ENCODE results near the gene SCD5. TPM values are rescaled to one million over a fixed set of nuclear protein-coding genes. Genes with fewer than 3 reads are reported as not detected.

Gene SCD5
- total and polyA plus RNA-seq, 2 of the 4 experiments (the other 2 are of a cell fraction) = 12.4 to 13.5 TPM

DNA sequence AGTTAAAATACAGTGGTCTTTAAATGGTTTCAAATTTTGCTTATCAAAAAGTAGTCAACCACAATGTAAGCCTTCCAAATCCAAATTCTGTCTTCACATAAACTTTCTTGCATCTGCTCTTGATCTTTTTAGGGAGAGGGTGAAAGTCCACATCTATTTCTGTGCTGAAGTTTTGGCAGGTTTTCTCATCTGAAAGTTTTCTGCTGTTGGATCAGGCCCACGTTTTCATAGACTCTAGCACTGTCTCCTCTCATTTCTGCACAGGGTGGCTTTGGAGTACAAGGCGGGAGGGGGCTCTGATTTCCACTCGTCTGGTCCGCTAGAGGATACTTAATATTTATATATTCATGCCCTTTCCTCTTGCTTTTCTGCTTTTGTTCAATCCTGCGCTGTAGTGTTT is 218.7 kb downstream of the SCD5 start:
- Histone ChIP-seq H2BK15ac (ENCODE audit: low read depth, low read length) (no peak overlapping the region), H3K27ac (ENCODE audit: insufficient read depth, low read length) (no peak overlapping the region), H3K4me3 (ENCODE audit: insufficient read depth, low read depth, low read length) (no peak overlapping the region), H4K91ac (ENCODE audit: insufficient read depth, low read depth, low read length) (no peak overlapping the region), H3K27me3 (ENCODE audit: control insufficient read depth, insufficient read depth, low read length) (peaks cover 10% of the 10 kb centered on the region), H3K4ac (ENCODE audit: low read depth, low read length) (no peak overlapping the region), H3K36me3 (ENCODE audit: control insufficient read depth, insufficient read depth, low read length) (no peaks in the 10 kb centered on the region), H3K9me1 (ENCODE audit: insufficient read depth, low read length) (no peaks in the 10 kb centered on the region), H4K8ac (ENCODE audit: low read depth in 2 of 2, low read length in 2 of 2) (no peak overlapping the region), H2AK9ac (replicated peaks; ENCODE audit: low read depth, low read length, poor library complexity) (no peak overlapping the region), H2BK5ac (ENCODE audit: low read depth, low read length, poor library complexity, severe bottlenecking) (no peak overlapping the region), H2BK120ac (ENCODE audit: low read depth, low read length) (no peak overlapping the region), H2BK20ac (ENCODE audit: low read depth, low read length) (no peak overlapping the region), H3K18ac (ENCODE audit: low read depth, low read length) (no peak overlapping the region), H3K23ac (ENCODE audit: low read depth, low read length) (no peak overlapping the region), H4K20me1 (ENCODE audit: insufficient read depth, low read length) (no peaks in the 10 kb centered on the region), H2AFZ (replicated peaks; ENCODE audit: low read length, poor library complexity) (no peak overlapping the region), H3K56ac (ENCODE audit: extremely low read depth, insufficient read depth, low read length) (no peak overlapping the region), H4K5ac (ENCODE audit: low read depth, low read length) (no peak overlapping the region), H3K4me1 (ENCODE audit: control insufficient read depth, insufficient read depth, low read length) (no peaks in the 10 kb centered on the region), H3K4me2 (ENCODE audit: low read depth, low read length) (no peak overlapping the region), H3K79me1 (ENCODE audit: low read depth in 1 of 2, low read length in 2 of 2) (no peaks in the 10 kb centered on the region), H3K9ac (ENCODE audit: low read depth, low read length) (no peak overlapping the region), H3K14ac (replicated peaks; ENCODE audit: low read depth, low read length) (no peak overlapping the region), H2AK5ac (ENCODE audit: low read depth, low read length) (no peak overlapping the region), H3K9me3 (ENCODE audit: control insufficient read depth, insufficient read depth, low read length) (peaks cover 2% of the 10 kb centered on the region; the same call in 1 of the 2 replicates)
- no TSS peak for BruUV-seq (replicated peaks)
- TF ChIP-seq, protein P1, sequence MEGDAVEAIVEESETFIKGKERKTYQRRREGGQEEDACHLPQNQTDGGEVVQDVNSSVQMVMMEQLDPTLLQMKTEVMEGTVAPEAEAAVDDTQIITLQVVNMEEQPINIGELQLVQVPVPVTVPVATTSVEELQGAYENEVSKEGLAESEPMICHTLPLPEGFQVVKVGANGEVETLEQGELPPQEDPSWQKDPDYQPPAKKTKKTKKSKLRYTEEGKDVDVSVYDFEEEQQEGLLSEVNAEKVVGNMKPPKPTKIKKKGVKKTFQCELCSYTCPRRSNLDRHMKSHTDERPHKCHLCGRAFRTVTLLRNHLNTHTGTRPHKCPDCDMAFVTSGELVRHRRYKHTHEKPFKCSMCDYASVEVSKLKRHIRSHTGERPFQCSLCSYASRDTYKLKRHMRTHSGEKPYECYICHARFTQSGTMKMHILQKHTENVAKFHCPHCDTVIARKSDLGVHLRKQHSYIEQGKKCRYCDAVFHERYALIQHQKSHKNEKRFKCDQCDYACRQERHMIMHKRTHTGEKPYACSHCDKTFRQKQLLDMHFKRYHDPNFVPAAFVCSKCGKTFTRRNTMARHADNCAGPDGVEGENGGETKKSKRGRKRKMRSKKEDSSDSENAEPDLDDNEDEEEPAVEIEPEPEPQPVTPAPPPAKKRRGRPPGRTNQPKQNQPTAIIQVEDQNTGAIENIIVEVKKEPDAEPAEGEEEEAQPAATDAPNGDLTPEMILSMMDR (conservative IDR thresholded peaks at IDR 0.05; ENCODE audit: low read depth, low read length) = no peak
- TF ChIP-seq MAFK (IDR thresholded peaks at IDR 0.05; ENCODE audit: low read depth, low read length) = no peak
- in situ Hi-C loops (cut with MboI; ENCODE audit: low sequenced_read_pairs) = no loop called here
- intact Hi-C loops (cut with micrococcal nuclease) = no loop called here
- CTCF ChIA-PET = interaction anchor here (0.6 kb wide), 1 partner anchor 97 kb away, joined by 6 read pairs; no protein-coding TSS in a partner anchor
- ATAC-seq (ENCODE audit: low read depth) = no peak
- no peak for DNase-seq
- dilution Hi-C loops (cut with HindIII; ENCODE audit: low sequenced_read_pairs, unreplicated experiment) = no loop called here
- POLR2A ChIA-PET (ENCODE audit: unreplicated experiment) = no interaction called here
- WGBS, 2 experiments (ENCODE audit: extremely low coverage in 2 of 2, insufficient read length in 1 of 2) = no CpG with 5 or more reads among the region's 5 CpGs

Small RNA genes lying within 50 kb of the gene (microRNA-seq; reads per million reads assigned to microRNA genes)
- 0 reads per million in 2 experiments for gene MIR575 (ENCODE audit: insufficient read depth in 1 of 2, insufficient read length in 1 of 2, unreplicated experiment in 1 of 2)

Small RNA genes lying within 50 kb of the gene (small RNA-seq; reads per million reads assigned to genes)
- 0 reads per million in 5 experiments for gene MIR575

Other genes with a start within 250 kb of the SCD5 start
- gene TMEM150C, start 236.8 kb downstream of the SCD5 start, total RNA-seq (2012; rRNA removed) = under 0.01 and 0.36 TPM in 2 replicates
- gene TMEM150C, start 236.8 kb downstream of the SCD5 start, polyA plus RNA-seq (2012; rRNA removed) = 0.09 and 0.10 TPM in 2 replicates
- gene SEC31A, start 92.4 kb upstream of the SCD5 start, total RNA-seq (2012; rRNA removed) = 366 and 369 TPM in 2 replicates
- 275 and 278 TPM in 2 replicates for gene SEC31A, start 92.4 kb upstream of the SCD5 start, polyA plus RNA-seq (2012; rRNA removed)
- 2.9 and 4.2 TPM in 2 replicates for gene THAP9, start 101.9 kb upstream of the SCD5 start, total RNA-seq (2012; rRNA removed)
- 0.86 and 0.98 TPM in 2 replicates for gene THAP9, start 101.9 kb upstream of the SCD5 start, polyA plus RNA-seq (2012; rRNA removed)
- 23.9 and 26.9 TPM in 2 replicates for gene LIN54, start 212.0 kb upstream of the SCD5 start, total RNA-seq (2012; rRNA removed)
- gene LIN54, start 212.0 kb upstream of the SCD5 start, polyA plus RNA-seq (2012; rRNA removed) = 5.3 and 5.4 TPM in 2 replicates
- gene COPS4, start 236.4 kb upstream of the SCD5 start, total RNA-seq (2012; rRNA removed) = 107 and 115 TPM in 2 replicates
- 40.1 and 42.7 TPM in 2 replicates for gene COPS4, start 236.4 kb upstream of the SCD5 start, polyA plus RNA-seq (2012; rRNA removed)

All from IMR-90 (cell line).